Neural progenitor cell (in vitro differentiated cells): Measurements from ENCODE around the gene PCDHGB3. TPM values are rescaled to one million over a fixed set of nuclear protein-coding genes. Genes with fewer than 3 reads are reported as not detected.

Experiments used
- DNase-seq: peaks from one replicate; pipeline ENCODE4 v3.0.0-alpha.2; 2016; ENCODE audit warnings: low spot score
- H2AFZ ChIP-seq: fragments of 200-600 bp; sonication (generic); replicated peaks from 2 replicates; pipeline ENCODE4 v1.6.1; 2016; ENCODE audit warnings: antibody characterized with exemption
- H3F3A ChIP-seq: fragments of 200-600 bp; sonication (generic); 2 replicates; pipeline ENCODE4 v1.6.1; 2016; ENCODE audit warnings: antibody characterized with exemption, low read depth
- H3K27ac ChIP-seq: fragments of 200-600 bp; sonication (generic); 2 replicates; pipeline ENCODE4 v1.5.1; 2016; ENCODE audit warnings: mild to moderate bottlenecking
- H3K27me3 ChIP-seq: fragments of 200-600 bp; sonication (generic); 2 replicates; pipeline ENCODE4 v1.6.1; 2016; ENCODE audit warnings: mild to moderate bottlenecking, moderate library complexity
- H3K36me3 ChIP-seq: fragments of 200-600 bp; sonication (generic); 2 replicates; pipeline ENCODE4 v1.5.1; 2016
- H3K4me1 ChIP-seq: fragments of 200-600 bp; sonication (generic); 2 replicates; pipeline ENCODE4 v1.6.1; 2016; ENCODE audit warnings: mixed run types
- H3K4me2 ChIP-seq: fragments of 200-600 bp; sonication (generic); 2 replicates; pipeline ENCODE4 v1.6.1; 2016
- H3K4me3 ChIP-seq: fragments of 200-600 bp; sonication (generic); 2 replicates; pipeline ENCODE4 v1.5.1; 2016
- H3K79me2 ChIP-seq: fragments of 200-600 bp; sonication (generic); 2 replicates; pipeline ENCODE4 v1.6.1; 2016; ENCODE audit warnings: low read depth
- H3K9ac ChIP-seq: fragments of 200-600 bp; sonication (generic); 2 replicates; pipeline ENCODE4 v1.6.1; 2016
- H3K9me3 ChIP-seq: fragments of 200-600 bp; sonication (generic); 2 replicates; pipeline ENCODE4 v1.5.1; 2016; ENCODE audit warnings: low read depth
- H4K20me1 ChIP-seq: fragments of 200-600 bp; sonication (generic); 2 replicates; pipeline ENCODE4 v1.6.1; 2016; ENCODE audit warnings: low read depth
- H3K27ac Mint-ChIP-seq: 3 replicates; pipeline ENCODE4 v1.8.0; 2021; ENCODE audit warnings: mixed read lengths
- H3K27me3 Mint-ChIP-seq: 2 replicates; pipeline ENCODE4 v1.8.0; 2022; ENCODE audit warnings: low read depth, mild to moderate bottlenecking, inconsistent platforms, moderate library complexity, mixed read lengths; ENCODE audit not compliant: insufficient read depth
- H3K36me3 Mint-ChIP-seq: 3 replicates; pipeline ENCODE4 v1.8.0; 2021; ENCODE audit warnings: mixed read lengths
- H3K4me1 Mint-ChIP-seq: 3 replicates; pipeline ENCODE4 v1.8.0; 2021; ENCODE audit warnings: mixed read lengths
- H3K4me3 Mint-ChIP-seq: 3 replicates; pipeline ENCODE4 v1.8.0; 2021; ENCODE audit warnings: mild to moderate bottlenecking, moderate library complexity, mixed read lengths
- H3K9me3 Mint-ChIP-seq: 3 replicates; pipeline ENCODE4 v1.8.0; 2020; ENCODE audit warnings: mixed read lengths
- EZH2 ChIP-seq: fragments of 200-600 bp; sonication (generic); IDR thresholded peaks from 2 replicates; pipeline ENCODE4 v1.6.1; 2017; ENCODE audit warnings: antibody characterized with exemption, mild to moderate bottlenecking, moderate library complexity
- EZH2phosphoT487 ChIP-seq: fragments of 200-600 bp; sonication (generic); IDR thresholded peaks from 2 replicates; pipeline ENCODE4 v1.6.1; 2017; ENCODE audit warnings: antibody characterized with exemption
- total RNA-seq: library from RNA; depleted of rRNA; stranded (reverse); fragments of >200 nt; gene quantifications from 2 replicates; pipeline ENCODE4 v1.2.3, GENCODE V29; 2015; ENCODE audit warnings: low replicate concordance
- TF ChIP-seq, protein P1 (sequence below): fragments of 200-600 bp; sonication (generic); IDR thresholded peaks from 2 replicates; pipeline ENCODE4 v1.5.1; 2017; ENCODE audit warnings: antibody characterized with exemption, mild to moderate bottlenecking

Gene PCDHGB3
- total RNA-seq, 1 donor from 2014 or later = 0.95 TPM

GRCh38 chr5:141354900-141355469 is 15.1 kb upstream of the PCDHGB3 start, which contains the start of gene PCDHGA4:
Gene PCDHGA4, plus strand, starts transcription at chr5:141355021. Its CDS starts 87 bp downstream, at chr5:141355108.
- Histone ChIP-seq H3K4me3 (no peak within 1 kb of the TSS), H3K4me2 (no peak within 1 kb of the TSS), H3K27me3 (no peaks in the 10 kb centered on the region), H2AFZ (no peak within 1 kb of the TSS), H3K36me3 (no peaks in the 10 kb centered on the region), H3K9me3 (peaks cover 10% of the 10 kb centered on the region), H3F3A (no peaks in the 10 kb centered on the region), H3K79me2 (no peaks in the 10 kb centered on the region), H4K20me1 (no peaks in the 10 kb centered on the region), H3K9ac (no peak within 1 kb of the TSS), H3K4me1 (no peaks in the 10 kb centered on the region), H3K27ac (no peak within 1 kb of the TSS)
- TF ChIP-seq, protein P1, sequence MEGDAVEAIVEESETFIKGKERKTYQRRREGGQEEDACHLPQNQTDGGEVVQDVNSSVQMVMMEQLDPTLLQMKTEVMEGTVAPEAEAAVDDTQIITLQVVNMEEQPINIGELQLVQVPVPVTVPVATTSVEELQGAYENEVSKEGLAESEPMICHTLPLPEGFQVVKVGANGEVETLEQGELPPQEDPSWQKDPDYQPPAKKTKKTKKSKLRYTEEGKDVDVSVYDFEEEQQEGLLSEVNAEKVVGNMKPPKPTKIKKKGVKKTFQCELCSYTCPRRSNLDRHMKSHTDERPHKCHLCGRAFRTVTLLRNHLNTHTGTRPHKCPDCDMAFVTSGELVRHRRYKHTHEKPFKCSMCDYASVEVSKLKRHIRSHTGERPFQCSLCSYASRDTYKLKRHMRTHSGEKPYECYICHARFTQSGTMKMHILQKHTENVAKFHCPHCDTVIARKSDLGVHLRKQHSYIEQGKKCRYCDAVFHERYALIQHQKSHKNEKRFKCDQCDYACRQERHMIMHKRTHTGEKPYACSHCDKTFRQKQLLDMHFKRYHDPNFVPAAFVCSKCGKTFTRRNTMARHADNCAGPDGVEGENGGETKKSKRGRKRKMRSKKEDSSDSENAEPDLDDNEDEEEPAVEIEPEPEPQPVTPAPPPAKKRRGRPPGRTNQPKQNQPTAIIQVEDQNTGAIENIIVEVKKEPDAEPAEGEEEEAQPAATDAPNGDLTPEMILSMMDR = peak; percentile 44
- TF ChIP-seq EZH2phosphoT487 = no peak
- no peak within 1 kb of the TSS for H3K27ac Mint-ChIP-seq
- H3K4me3 Mint-ChIP-seq = no peak within 1 kb of the TSS
- H3K27me3 Mint-ChIP-seq = peaks cover 2% of the 10 kb centered on the region
- peaks cover 7% of the 10 kb centered on the region for H3K36me3 Mint-ChIP-seq
- no peak for DNase-seq
- peaks cover 60% of the 10 kb centered on the region for H3K9me3 Mint-ChIP-seq
- no peaks in the 10 kb centered on the region for H3K4me1 Mint-ChIP-seq

GRCh38 chr5:141355641-141356040 is 14.4 kb upstream of the PCDHGB3 start:
- no peak for DNase-seq
- H3K9me3 Mint-ChIP-seq = peaks cover 60% of the 10 kb centered on the region
- peaks cover 2% of the 10 kb centered on the region for H3K27me3 Mint-ChIP-seq
- H2AFZ ChIP-seq = no peak overlapping the region
- no peaks in the 10 kb centered on the region for H3K4me1 Mint-ChIP-seq
- H3K9ac ChIP-seq = no peak overlapping the region
- H3K27me3 ChIP-seq = no peaks in the 10 kb centered on the region
- H4K20me1 ChIP-seq = no peaks in the 10 kb centered on the region
- H3K9me3 ChIP-seq = peaks cover 16% of the 10 kb centered on the region
- no peak overlapping the region for H3K27ac ChIP-seq
- no peaks in the 10 kb centered on the region for H3K79me2 ChIP-seq
- no peak overlapping the region for H3K27ac Mint-ChIP-seq
- no peaks in the 10 kb centered on the region for H3K36me3 ChIP-seq
- H3K4me3 Mint-ChIP-seq = no peak overlapping the region
- no peak overlapping the region for H3K4me3 ChIP-seq
- TF ChIP-seq EZH2phosphoT487 (no peak), EZH2 (no peak)
- TF ChIP-seq, protein P1 = no peak
- H3K4me2 ChIP-seq = no peak overlapping the region
- no peaks in the 10 kb centered on the region for H3K4me1 ChIP-seq
- H3F3A ChIP-seq = no peaks in the 10 kb centered on the region
- H3K36me3 Mint-ChIP-seq = peaks cover 7% of the 10 kb centered on the region

GRCh38 chr5:141356133-141356532 is 13.9 kb upstream of the PCDHGB3 start:
- Mint-ChIP-seq H3K4me1 (no peaks in the 10 kb centered on the region), H3K27ac (no peak overlapping the region), H3K4me3 (no peak overlapping the region), H3K27me3 (peaks cover 2% of the 10 kb centered on the region), H3K9me3 (peaks cover 60% of the 10 kb centered on the region), H3K36me3 (peaks cover 7% of the 10 kb centered on the region)
- no peak for DNase-seq
- no peaks in the 10 kb centered on the region for H3K4me1 ChIP-seq
- H3K27ac ChIP-seq = no peak overlapping the region
- no peaks in the 10 kb centered on the region for H3K36me3 ChIP-seq
- H3K9me3 ChIP-seq = peaks cover 17% of the 10 kb centered on the region
- H3K4me2 ChIP-seq = no peak overlapping the region
- H3K27me3 ChIP-seq = no peaks in the 10 kb centered on the region
- no peaks in the 10 kb centered on the region for H3K79me2 ChIP-seq
- no peak overlapping the region for H3K4me3 ChIP-seq
- H4K20me1 ChIP-seq = no peaks in the 10 kb centered on the region
- no peaks in the 10 kb centered on the region for H3F3A ChIP-seq
- H3K9ac ChIP-seq = no peak overlapping the region
- TF ChIP-seq, protein P1 = no peak
- no peak for TF ChIP-seq EZH2phosphoT487
- no peak for TF ChIP-seq EZH2
- H2AFZ ChIP-seq = no peak overlapping the region
